Measurements from ENCODE around the gene SPRR2A.
"Not testable (repeated sequence)": the region's sequence is repeated elsewhere in the genome, so short reads cannot be mapped to it uniquely, and the experiment has no call there.

SPRR2A gene

GRCh38 chr1:153058154-153058553 lies 842 bp upstream of the SPRR2A start:
- Histone ChIP-seq H3K9me3 (ENCODE audit: control insufficient read depth, low read length) (no peaks in the 10 kb centered on the region), H3K9ac (ENCODE audit: low read length) (no peak overlapping the region), H3K36me3 (ENCODE audit: control insufficient read depth, insufficient read depth, low read length) (no peaks in the 10 kb centered on the region), H3K4me3 (ENCODE audit: low read length) (no peak overlapping the region), H3K27me3 (ENCODE audit: control insufficient read depth, insufficient read depth, low read length) (no peaks in the 10 kb centered on the region), H3K4me1 (ENCODE audit: control insufficient read depth, insufficient read depth, low read length) (no peaks in the 10 kb centered on the region)

- H3K36me3 ChIP-seq (ENCODE audit: control insufficient read depth, insufficient read depth, low read length): not testable (repeated sequence)
Observed at GRCh38 chr1:153056111-153056510, 1.2 kb downstream of the SPRR2A start.

GRCh38 chr1:153049211-153049610 lies 8.1 kb downstream of the SPRR2A start:
- Histone ChIP-seq H3K4me3 (ENCODE audit: low read length) (no peak overlapping the region), H3K9ac (ENCODE audit: low read length) (no peak overlapping the region), H3K27me3 (ENCODE audit: control insufficient read depth, insufficient read depth, low read length) (no peaks in the 10 kb centered on the region), H3K9me3 (ENCODE audit: control insufficient read depth, low read length) (no peaks in the 10 kb centered on the region), H3K36me3 (ENCODE audit: control insufficient read depth, insufficient read depth, low read length) (no peaks in the 10 kb centered on the region), H3K4me1 (ENCODE audit: control insufficient read depth, insufficient read depth, low read length) (no peaks in the 10 kb centered on the region)

More at GRCh38 chr1:153056111-153056510, 1.2 kb downstream of the SPRR2A start:
- not testable (repeated sequence) for H3K9ac ChIP-seq (ENCODE audit: low read length); H3K4me1 ChIP-seq (ENCODE audit: control insufficient read depth, insufficient read depth, low read length); H3K4me3 ChIP-seq (ENCODE audit: low read length); H3K27me3 ChIP-seq (ENCODE audit: control insufficient read depth, insufficient read depth, low read length); H3K9me3 ChIP-seq (ENCODE audit: control insufficient read depth, low read length)

- H3K9me3 ChIP-seq (ENCODE audit: control insufficient read depth, low read length): no peaks in the 10 kb centered on the region
- H3K4me3 ChIP-seq (ENCODE audit: low read length): no peak within 1 kb of the TSS
- no peaks in the 10 kb centered on the region for H3K36me3 ChIP-seq (ENCODE audit: control insufficient read depth, insufficient read depth, low read length)
- H3K4me1 ChIP-seq (ENCODE audit: control insufficient read depth, insufficient read depth, low read length): no peaks in the 10 kb centered on the region
- no peak within 1 kb of the TSS for H3K9ac ChIP-seq (ENCODE audit: low read length)
- H3K27me3 ChIP-seq (ENCODE audit: control insufficient read depth, insufficient read depth, low read length): no peaks in the 10 kb centered on the region
Observed at GRCh38 chr1:153040950-153041631, 16.2 kb downstream of the SPRR2A start, which contains the start of gene SPRR2D. Gene SPRR2D (minus strand): TSS chr1:153041120. CDS start chr1:153040346, 774 bp downstream.

GRCh38 chr1:153035211-153035610 lies 22.1 kb downstream of the SPRR2A start:
- no peaks in the 10 kb centered on the region for H3K4me1 ChIP-seq (ENCODE audit: control insufficient read depth, insufficient read depth, low read length)
- H3K9ac ChIP-seq (ENCODE audit: low read length): no peak overlapping the region
- H3K36me3 ChIP-seq (ENCODE audit: control insufficient read depth, insufficient read depth, low read length): no peaks in the 10 kb centered on the region
- H3K27me3 ChIP-seq (ENCODE audit: control insufficient read depth, insufficient read depth, low read length): no peaks in the 10 kb centered on the region
- no peak overlapping the region for H3K4me3 ChIP-seq (ENCODE audit: low read length)
- no peaks in the 10 kb centered on the region for H3K9me3 ChIP-seq (ENCODE audit: control insufficient read depth, low read length)

GRCh38 chr1:153032677-153033308 lies 24.5 kb downstream of the SPRR2A start:
- Histone ChIP-seq H3K27me3 (ENCODE audit: control insufficient read depth, insufficient read depth, low read length) (no peaks in the 10 kb centered on the region), H3K9ac (ENCODE audit: low read length) (no peak overlapping the region), H3K4me1 (ENCODE audit: control insufficient read depth, insufficient read depth, low read length) (no peaks in the 10 kb centered on the region), H3K9me3 (ENCODE audit: control insufficient read depth, low read length) (no peaks in the 10 kb centered on the region), H3K4me3 (ENCODE audit: low read length) (no peak overlapping the region), H3K36me3 (ENCODE audit: control insufficient read depth, insufficient read depth, low read length) (no peaks in the 10 kb centered on the region)

- Histone ChIP-seq H3K4me1 (ENCODE audit: control insufficient read depth, insufficient read depth, low read length) (no peaks in the 10 kb centered on the region), H3K9ac (ENCODE audit: low read length) (no peak overlapping the region), H3K4me3 (ENCODE audit: low read length) (no peak overlapping the region), H3K36me3 (ENCODE audit: control insufficient read depth, insufficient read depth, low read length) (no peaks in the 10 kb centered on the region), H3K9me3 (ENCODE audit: control insufficient read depth, low read length) (no peaks in the 10 kb centered on the region), H3K27me3 (ENCODE audit: control insufficient read depth, insufficient read depth, low read length) (no peaks in the 10 kb centered on the region)
Observed at GRCh38 chr1:153032073-153032472, 25.2 kb downstream of the SPRR2A start.

- Histone ChIP-seq H3K4me1 (ENCODE audit: control insufficient read depth, insufficient read depth, low read length) (no peaks in the 10 kb centered on the region), H3K36me3 (ENCODE audit: control insufficient read depth, insufficient read depth, low read length) (no peaks in the 10 kb centered on the region), H3K9me3 (ENCODE audit: control insufficient read depth, low read length) (no peaks in the 10 kb centered on the region), H3K4me3 (ENCODE audit: low read length) (no peak within 1 kb of the TSS), H3K9ac (ENCODE audit: low read length) (no peak within 1 kb of the TSS), H3K27me3 (ENCODE audit: control insufficient read depth, insufficient read depth, low read length) (no peaks in the 10 kb centered on the region)
Observed at GRCh38 chr1:153030895-153031294, 26.4 kb downstream of the SPRR2A start, which contains the start of gene SPRR1B. Gene SPRR1B (plus strand): TSS chr1:153031203. CDS start chr1:153032346, 1,143 bp downstream.

GRCh38 chr1:153028766-153029165 lies 28.5 kb downstream of the SPRR2A start:
- H3K9ac ChIP-seq (ENCODE audit: low read length): no peak overlapping the region
- H3K4me3 ChIP-seq (ENCODE audit: low read length): no peak overlapping the region
- no peaks in the 10 kb centered on the region for H3K36me3 ChIP-seq (ENCODE audit: control insufficient read depth, insufficient read depth, low read length)
- H3K4me1 ChIP-seq (ENCODE audit: control insufficient read depth, insufficient read depth, low read length): no peaks in the 10 kb centered on the region
- H3K27me3 ChIP-seq (ENCODE audit: control insufficient read depth, insufficient read depth, low read length): no peaks in the 10 kb centered on the region
- H3K9me3 ChIP-seq (ENCODE audit: control insufficient read depth, low read length): no peaks in the 10 kb centered on the region

GRCh38 chr1:153025797-153026196 lies 31.5 kb downstream of the SPRR2A start:
- H3K27me3 ChIP-seq (ENCODE audit: control insufficient read depth, insufficient read depth, low read length): no peaks in the 10 kb centered on the region
- no peaks in the 10 kb centered on the region for H3K36me3 ChIP-seq (ENCODE audit: control insufficient read depth, insufficient read depth, low read length)

GRCh38 chr1:153024413-153024812 lies 32.9 kb downstream of the SPRR2A start:
- Histone ChIP-seq H3K9me3 (ENCODE audit: control insufficient read depth, low read length) (no peaks in the 10 kb centered on the region), H3K27me3 (ENCODE audit: control insufficient read depth, insufficient read depth, low read length) (no peaks in the 10 kb centered on the region), H3K36me3 (ENCODE audit: control insufficient read depth, insufficient read depth, low read length) (no peaks in the 10 kb centered on the region), H3K4me3 (ENCODE audit: low read length) (no peak overlapping the region), H3K9ac (ENCODE audit: low read length) (no peak overlapping the region), H3K4me1 (ENCODE audit: control insufficient read depth, insufficient read depth, low read length) (no peaks in the 10 kb centered on the region)

More at GRCh38 chr1:153025797-153026196, 31.5 kb downstream of the SPRR2A start:
- no peak overlapping the region for H3K4me3 ChIP-seq (ENCODE audit: low read length)
- H3K9ac ChIP-seq (ENCODE audit: low read length): no peak overlapping the region
- no peaks in the 10 kb centered on the region for H3K4me1 ChIP-seq (ENCODE audit: control insufficient read depth, insufficient read depth, low read length)
- H3K9me3 ChIP-seq (ENCODE audit: control insufficient read depth, low read length): no peaks in the 10 kb centered on the region

- H3K4me1 ChIP-seq (ENCODE audit: control insufficient read depth, insufficient read depth, low read length): no peaks in the 10 kb centered on the region
- H3K36me3 ChIP-seq (ENCODE audit: control insufficient read depth, insufficient read depth, low read length): no peaks in the 10 kb centered on the region
- H3K9me3 ChIP-seq (ENCODE audit: control insufficient read depth, low read length): no peaks in the 10 kb centered on the region
- H3K4me3 ChIP-seq (ENCODE audit: low read length): no peak overlapping the region
- H3K9ac ChIP-seq (ENCODE audit: low read length): no peak overlapping the region
- H3K27me3 ChIP-seq (ENCODE audit: control insufficient read depth, insufficient read depth, low read length): no peaks in the 10 kb centered on the region
Observed at GRCh38 chr1:153023109-153023508, 34.2 kb downstream of the SPRR2A start.

All from mucosa of stomach (tissue), 1 donor.